GM12872 (cell line): ENCODE measurements around the gene SLIT1.

Source experiments
- TF ChIP-seq, protein P1 (sequence below): IDR thresholded peaks from 3 replicates; pipeline ENCODE4 v1.5.1; 2011; ENCODE audit warnings: low read depth, mild to moderate bottlenecking, low read length, moderate library complexity; ENCODE audit not compliant: insufficient read depth

Gene SLIT1

GRCh38 chr10:97199152-97199551 is 13.4 kb upstream of the SLIT1 start:
- TF ChIP-seq, protein P1, sequence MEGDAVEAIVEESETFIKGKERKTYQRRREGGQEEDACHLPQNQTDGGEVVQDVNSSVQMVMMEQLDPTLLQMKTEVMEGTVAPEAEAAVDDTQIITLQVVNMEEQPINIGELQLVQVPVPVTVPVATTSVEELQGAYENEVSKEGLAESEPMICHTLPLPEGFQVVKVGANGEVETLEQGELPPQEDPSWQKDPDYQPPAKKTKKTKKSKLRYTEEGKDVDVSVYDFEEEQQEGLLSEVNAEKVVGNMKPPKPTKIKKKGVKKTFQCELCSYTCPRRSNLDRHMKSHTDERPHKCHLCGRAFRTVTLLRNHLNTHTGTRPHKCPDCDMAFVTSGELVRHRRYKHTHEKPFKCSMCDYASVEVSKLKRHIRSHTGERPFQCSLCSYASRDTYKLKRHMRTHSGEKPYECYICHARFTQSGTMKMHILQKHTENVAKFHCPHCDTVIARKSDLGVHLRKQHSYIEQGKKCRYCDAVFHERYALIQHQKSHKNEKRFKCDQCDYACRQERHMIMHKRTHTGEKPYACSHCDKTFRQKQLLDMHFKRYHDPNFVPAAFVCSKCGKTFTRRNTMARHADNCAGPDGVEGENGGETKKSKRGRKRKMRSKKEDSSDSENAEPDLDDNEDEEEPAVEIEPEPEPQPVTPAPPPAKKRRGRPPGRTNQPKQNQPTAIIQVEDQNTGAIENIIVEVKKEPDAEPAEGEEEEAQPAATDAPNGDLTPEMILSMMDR: no peak

GRCh38 chr10:97197030-97197500 is 11.3 kb upstream of the SLIT1 start:
- TF ChIP-seq, protein P1: no peak

DNA sequence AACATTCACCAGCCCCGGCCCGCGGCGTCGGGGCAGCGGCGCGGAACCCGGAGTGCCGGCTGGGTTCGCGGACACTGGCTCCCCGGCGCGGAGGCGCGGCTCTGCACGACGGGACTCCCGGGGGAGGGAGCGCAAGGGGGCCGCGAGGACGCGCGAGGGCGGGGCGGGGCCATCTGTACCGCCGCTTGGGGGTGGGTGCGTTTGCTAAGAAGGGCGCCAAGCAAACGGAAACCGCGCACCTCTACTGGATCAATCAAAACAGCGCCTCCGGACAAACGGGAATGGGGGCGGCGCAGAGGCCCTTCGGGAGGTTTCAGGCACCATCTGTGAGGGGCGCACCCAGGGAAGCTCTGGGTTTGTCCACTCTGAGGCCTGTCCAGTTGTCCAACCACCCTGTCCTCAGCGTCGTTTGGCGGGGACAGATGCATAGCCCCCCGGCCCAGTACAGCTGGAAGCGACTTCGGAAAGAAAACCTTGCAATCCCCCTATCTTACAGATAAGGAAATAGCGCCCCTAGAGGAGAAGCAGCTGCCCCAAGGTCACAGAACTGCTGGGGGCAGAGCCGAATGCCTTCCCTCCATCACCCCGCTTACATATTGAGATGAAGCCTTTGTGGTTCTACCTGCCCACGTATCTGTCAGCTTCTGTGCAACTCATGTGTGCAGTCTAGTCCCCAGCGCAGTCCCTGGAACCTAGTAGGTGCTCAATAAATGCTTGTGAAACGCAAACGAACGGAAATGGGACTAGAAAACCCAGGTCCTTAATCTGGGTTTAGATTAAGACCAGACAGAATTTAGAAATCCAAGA is 10.7 kb upstream of the SLIT1 start:
- TF ChIP-seq, protein P1: peak; percentile 91

- TF ChIP-seq, protein P1: no peak
Measured at GRCh38 chr10:97195706-97196222, 10.0 kb upstream of the SLIT1 start.

- TF ChIP-seq, protein P1: no peak
Measured at GRCh38 chr10:97192952-97193435, 7.2 kb upstream of the SLIT1 start.

DNA sequence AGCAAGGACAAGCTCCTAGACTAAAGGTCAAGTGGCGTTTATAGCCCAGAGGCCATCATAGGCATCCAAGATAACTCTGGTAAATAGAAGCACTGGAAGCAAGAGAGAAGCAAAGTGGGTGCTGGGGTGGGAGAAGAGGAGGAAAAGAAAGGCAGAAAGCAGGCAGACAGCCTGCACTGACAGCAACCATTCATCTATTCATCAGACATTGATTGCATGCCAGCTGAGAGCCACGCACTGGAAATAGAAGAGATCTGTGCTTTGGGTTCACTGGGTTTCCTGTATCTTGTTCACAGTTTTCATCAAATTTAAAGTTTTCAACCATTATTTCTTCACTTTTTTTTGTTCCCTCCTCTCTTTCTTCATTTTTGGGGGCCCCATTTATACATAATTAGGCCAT is 4.7 kb upstream of the SLIT1 start:
- TF ChIP-seq, protein P1: no peak

GRCh38 chr10:97188261-97188711 is 2.5 kb upstream of the SLIT1 start:
- TF ChIP-seq, protein P1: no peak
